ENCODE measurements around the gene TMEM256. TPM values are rescaled to one million over a fixed set of nuclear protein-coding genes. Genes with fewer than 3 reads are reported as not detected.

The TMEM256 gene
- total RNA-seq, 2 donors from 2014 or later, result 133 to 175 TPM

DNA sequence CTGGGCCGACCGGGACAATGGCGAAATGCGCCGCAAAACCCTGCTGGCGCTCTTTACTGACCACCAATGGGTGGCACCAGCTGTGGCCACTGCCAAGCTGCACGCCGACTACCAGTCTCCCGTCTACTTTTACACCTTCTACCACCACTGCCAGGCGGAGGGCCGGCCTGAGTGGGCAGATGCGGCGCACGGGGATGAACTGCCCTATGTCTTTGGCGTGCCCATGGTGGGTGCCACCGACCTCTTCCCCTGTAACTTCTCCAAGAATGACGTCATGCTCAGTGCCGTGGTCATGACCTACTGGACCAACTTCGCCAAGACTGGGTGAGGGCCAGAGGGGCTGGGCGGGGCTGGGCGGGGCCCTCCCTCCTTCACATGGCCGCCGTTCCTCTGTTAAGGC is 11.9 kb upstream of the TMEM256 start:
- H3K9me3 Mint-ChIP-seq, result no peaks in the 10 kb centered on the region
- Histone ChIP-seq H3K4me1 (ENCODE audit: control insufficient read depth, insufficient read depth, low read length) (no peaks in the 10 kb centered on the region), H3K9ac (ENCODE audit: extremely low read depth, low read length, poor library complexity, severe bottlenecking) (no peak overlapping the region), H3K4me3 (ENCODE audit: low read length) (no peak overlapping the region), H3K27ac (ENCODE audit: low read depth, low read length) (no peak overlapping the region), H3K9me3 (ENCODE audit: control insufficient read depth, low read length) (no peaks in the 10 kb centered on the region), H3K36me3 (ENCODE audit: control insufficient read depth, insufficient read depth, low read length) (peaks cover 21% of the 10 kb centered on the region), H3K27me3 (ENCODE audit: control insufficient read depth, insufficient read depth, low read length, poor library complexity, severe bottlenecking) (no peaks in the 10 kb centered on the region)
- DNase-seq, result no peak
- H3K4me1 Mint-ChIP-seq, result no peaks in the 10 kb centered on the region
- no peaks in the 10 kb centered on the region for H3K27me3 Mint-ChIP-seq (ENCODE audit: insufficient read depth)
- H3K27ac Mint-ChIP-seq, result no peak overlapping the region
- no peak overlapping the region for H3K4me3 Mint-ChIP-seq
- 95% methylated on average over 11 to 23 of the region's 23 CpGs for WGBS, 2 experiments (ENCODE audit: insufficient coverage in 1 of 2, insufficient read length in 1 of 2)
- TF ChIP-seq, protein P1, sequence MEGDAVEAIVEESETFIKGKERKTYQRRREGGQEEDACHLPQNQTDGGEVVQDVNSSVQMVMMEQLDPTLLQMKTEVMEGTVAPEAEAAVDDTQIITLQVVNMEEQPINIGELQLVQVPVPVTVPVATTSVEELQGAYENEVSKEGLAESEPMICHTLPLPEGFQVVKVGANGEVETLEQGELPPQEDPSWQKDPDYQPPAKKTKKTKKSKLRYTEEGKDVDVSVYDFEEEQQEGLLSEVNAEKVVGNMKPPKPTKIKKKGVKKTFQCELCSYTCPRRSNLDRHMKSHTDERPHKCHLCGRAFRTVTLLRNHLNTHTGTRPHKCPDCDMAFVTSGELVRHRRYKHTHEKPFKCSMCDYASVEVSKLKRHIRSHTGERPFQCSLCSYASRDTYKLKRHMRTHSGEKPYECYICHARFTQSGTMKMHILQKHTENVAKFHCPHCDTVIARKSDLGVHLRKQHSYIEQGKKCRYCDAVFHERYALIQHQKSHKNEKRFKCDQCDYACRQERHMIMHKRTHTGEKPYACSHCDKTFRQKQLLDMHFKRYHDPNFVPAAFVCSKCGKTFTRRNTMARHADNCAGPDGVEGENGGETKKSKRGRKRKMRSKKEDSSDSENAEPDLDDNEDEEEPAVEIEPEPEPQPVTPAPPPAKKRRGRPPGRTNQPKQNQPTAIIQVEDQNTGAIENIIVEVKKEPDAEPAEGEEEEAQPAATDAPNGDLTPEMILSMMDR (conservative IDR thresholded peaks at IDR 0.05), result no peak
- peaks cover 25% of the 10 kb centered on the region for H3K36me3 Mint-ChIP-seq (ENCODE audit: low read depth)

GRCh38 chr17:7414837-7415236 is 10.9 kb upstream of the TMEM256 start:
- Histone ChIP-seq H3K4me3 (ENCODE audit: low read length) (no peak overlapping the region), H3K27ac (ENCODE audit: low read depth, low read length) (no peak overlapping the region), H3K4me1 (ENCODE audit: control insufficient read depth, insufficient read depth, low read length) (no peaks in the 10 kb centered on the region), H3K9me3 (ENCODE audit: control insufficient read depth, low read length) (no peaks in the 10 kb centered on the region), H3K9ac (ENCODE audit: extremely low read depth, low read length, poor library complexity, severe bottlenecking) (no peak overlapping the region), H3K27me3 (ENCODE audit: control insufficient read depth, insufficient read depth, low read length, poor library complexity, severe bottlenecking) (no peaks in the 10 kb centered on the region), H3K36me3 (ENCODE audit: control insufficient read depth, insufficient read depth, low read length) (peaks cover 31% of the 10 kb centered on the region)
- Mint-ChIP-seq H3K4me1 (no peaks in the 10 kb centered on the region), H3K27me3 (ENCODE audit: insufficient read depth) (no peaks in the 10 kb centered on the region), H3K36me3 (ENCODE audit: low read depth) (peaks cover 35% of the 10 kb centered on the region), H3K9me3 (no peaks in the 10 kb centered on the region), H3K27ac (no peak overlapping the region), H3K4me3 (no peak overlapping the region)
- DNase-seq, result no peak
- TF ChIP-seq, protein P1 (conservative IDR thresholded peaks at IDR 0.05), result no peak
- 87 to 88% methylated on average over 10 to 14 of the region's 14 CpGs for WGBS, 2 experiments (ENCODE audit: insufficient coverage in 1 of 2, insufficient read length in 1 of 2)

DNA sequence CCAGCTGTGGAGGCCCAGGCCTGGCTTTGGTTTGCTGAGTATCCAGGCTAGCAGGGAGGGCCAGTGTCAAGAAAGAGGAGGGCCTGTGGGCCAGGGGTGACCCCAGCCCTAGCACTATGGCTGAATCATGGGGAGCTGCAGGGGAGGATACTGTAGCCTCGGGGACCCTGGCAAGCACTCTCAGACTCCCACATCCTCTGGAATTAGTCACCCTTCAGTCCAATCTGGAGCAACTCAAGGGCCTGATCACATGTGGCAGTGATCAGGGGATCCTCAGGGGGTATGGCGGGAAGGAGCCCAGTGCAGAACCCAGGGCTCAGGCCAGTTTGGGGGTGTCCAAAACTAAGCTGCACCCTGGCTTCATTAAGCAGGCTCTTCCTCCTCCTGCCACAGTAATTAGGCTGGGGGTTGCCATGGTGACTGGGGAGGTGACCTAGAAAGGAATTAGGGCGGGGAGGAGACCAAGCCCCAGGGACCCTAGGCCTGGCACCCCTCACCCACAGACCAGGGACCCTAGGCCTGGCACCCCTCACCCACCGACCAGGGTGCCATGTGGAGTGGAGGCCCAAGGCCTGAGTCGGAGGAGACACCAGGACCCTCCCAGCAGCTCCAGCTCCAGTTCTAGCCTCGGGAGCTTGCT is 9.6 kb upstream of the TMEM256 start:
- Mint-ChIP-seq H3K4me3 (no peak overlapping the region), H3K4me1 (no peaks in the 10 kb centered on the region), H3K9me3 (no peaks in the 10 kb centered on the region), H3K36me3 (ENCODE audit: low read depth) (peaks cover 46% of the 10 kb centered on the region), H3K27me3 (ENCODE audit: insufficient read depth) (peaks cover 8% of the 10 kb centered on the region), H3K27ac (no peak overlapping the region)
- Histone ChIP-seq H3K9ac (ENCODE audit: extremely low read depth, low read length, poor library complexity, severe bottlenecking) (no peak overlapping the region), H3K9me3 (ENCODE audit: control insufficient read depth, low read length) (no peaks in the 10 kb centered on the region), H3K4me3 (ENCODE audit: low read length) (no peak overlapping the region), H3K27me3 (ENCODE audit: control insufficient read depth, insufficient read depth, low read length, poor library complexity, severe bottlenecking) (no peaks in the 10 kb centered on the region), H3K27ac (ENCODE audit: low read depth, low read length) (no peak overlapping the region), H3K36me3 (ENCODE audit: control insufficient read depth, insufficient read depth, low read length) (peaks cover 43% of the 10 kb centered on the region), H3K4me1 (ENCODE audit: control insufficient read depth, insufficient read depth, low read length) (no peaks in the 10 kb centered on the region)
- TF ChIP-seq, protein P1 (conservative IDR thresholded peaks at IDR 0.05), result no peak
- DNase-seq, result no peak
- WGBS, 2 experiments (ENCODE audit: insufficient coverage in 1 of 2, insufficient read length in 1 of 2), result 88 to 90% methylated on average over 2 to 6 of the region's 6 CpGs
